Measurements from ENCODE around the gene ZNF618.

ZNF618 gene

GRCh38 chr9:114093031-114093471, 216.9 kb downstream of the ZNF618 start:
- no peak for DNase-seq (ENCODE audit: low read depth)
- TF ChIP-seq CTCF (IDR thresholded peaks at IDR 0.05; ENCODE audit: low read depth, low read length, missing control alignments): no peak
- no peak overlapping the region for H3K4me3 ChIP-seq (ENCODE audit: low read depth, low read length)

DNA sequence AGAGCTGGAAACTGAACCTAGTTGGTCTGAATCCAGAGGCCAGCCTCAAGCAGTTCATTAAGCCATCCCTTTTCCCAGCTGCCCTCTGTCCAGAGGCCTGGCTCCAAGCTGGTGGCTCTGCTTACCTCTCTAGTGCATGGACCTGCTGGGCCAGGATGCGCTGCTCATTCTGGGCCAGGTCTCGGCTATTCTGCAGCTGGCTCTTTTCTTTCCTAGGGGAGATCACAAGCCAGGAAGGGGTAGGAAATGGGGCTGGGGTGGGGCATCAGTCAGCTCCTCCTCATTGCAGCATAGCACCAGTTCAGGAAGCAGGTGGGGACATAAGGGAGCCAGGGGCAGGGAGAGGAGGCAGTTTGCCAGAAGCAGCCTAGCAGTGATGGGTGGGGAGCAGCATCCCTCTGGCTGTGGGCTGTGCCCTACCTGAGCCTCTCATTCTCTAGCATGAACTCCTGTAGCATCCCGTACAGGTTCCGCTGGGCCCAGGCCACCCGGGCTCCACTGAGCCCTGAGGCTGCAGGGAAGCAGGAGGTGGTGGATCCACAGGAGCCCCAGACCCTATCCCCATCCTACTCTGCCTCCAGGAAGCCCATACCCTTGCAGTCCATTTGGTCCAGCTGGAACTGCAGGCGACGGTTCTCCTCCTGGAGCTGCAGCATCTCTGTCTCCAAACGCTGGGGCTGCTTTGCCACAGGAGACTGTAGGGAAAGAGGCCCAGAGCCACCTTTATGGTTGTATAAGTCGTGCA, 217.8 kb downstream of the ZNF618 start:
- DNase-seq (ENCODE audit: low read depth): no peak
- no peak overlapping the region for H3K4me3 ChIP-seq (ENCODE audit: low read depth, low read length)
- no peak for TF ChIP-seq CTCF (IDR thresholded peaks at IDR 0.05; ENCODE audit: low read depth, low read length, missing control alignments)

DNA sequence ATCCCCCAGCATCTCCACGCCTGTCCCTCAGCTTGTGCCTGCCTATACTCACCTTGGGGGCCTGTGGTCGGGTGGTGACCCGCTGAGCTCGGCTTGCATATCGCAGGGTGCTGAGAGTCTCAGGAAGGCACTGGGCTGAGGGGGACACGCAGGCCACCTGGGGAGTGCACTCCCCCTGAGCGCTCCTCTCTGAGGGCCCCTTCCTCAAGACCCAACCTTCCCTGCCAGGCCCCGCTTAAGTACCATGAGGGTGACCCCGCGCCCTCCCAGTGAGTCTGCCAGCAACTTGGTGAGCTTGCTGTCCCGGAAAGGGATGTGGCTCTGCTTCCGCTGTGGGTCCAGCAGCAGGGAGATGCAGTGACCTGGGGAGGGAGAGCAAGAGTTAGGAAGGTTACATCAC, 218.9 kb downstream of the ZNF618 start:
- TF ChIP-seq CTCF (IDR thresholded peaks at IDR 0.05; ENCODE audit: low read depth, low read length, missing control alignments): no peak
- H3K4me3 ChIP-seq (ENCODE audit: low read depth, low read length): no peak overlapping the region
- no peak for DNase-seq (ENCODE audit: low read depth)

DNA sequence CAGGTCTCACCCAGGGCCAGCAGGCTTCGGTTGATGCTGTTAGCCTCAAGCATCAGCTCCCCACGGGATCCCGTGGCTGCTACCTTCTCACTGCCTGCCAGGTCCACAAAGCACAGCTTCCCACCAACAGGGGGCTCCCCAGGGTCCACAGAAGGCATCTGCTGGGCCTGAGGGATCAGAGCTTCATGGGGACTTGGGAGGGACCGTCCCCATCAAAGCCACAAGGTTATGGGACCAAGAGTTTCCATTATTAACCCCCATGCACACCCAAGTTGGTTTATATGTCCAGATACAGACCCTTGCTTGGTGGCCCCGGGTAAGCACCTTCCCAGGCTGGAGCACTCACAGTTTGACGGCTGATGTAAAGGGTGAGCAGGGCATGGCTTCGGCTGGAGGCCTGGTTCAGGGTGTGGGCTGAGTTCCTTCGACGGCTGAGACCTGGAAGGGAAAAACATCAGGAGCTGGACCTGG, 220.0 kb downstream of the ZNF618 start:
- no peak for DNase-seq (ENCODE audit: low read depth)
- no peak for TF ChIP-seq CTCF (IDR thresholded peaks at IDR 0.05; ENCODE audit: low read depth, low read length, missing control alignments)

DNA sequence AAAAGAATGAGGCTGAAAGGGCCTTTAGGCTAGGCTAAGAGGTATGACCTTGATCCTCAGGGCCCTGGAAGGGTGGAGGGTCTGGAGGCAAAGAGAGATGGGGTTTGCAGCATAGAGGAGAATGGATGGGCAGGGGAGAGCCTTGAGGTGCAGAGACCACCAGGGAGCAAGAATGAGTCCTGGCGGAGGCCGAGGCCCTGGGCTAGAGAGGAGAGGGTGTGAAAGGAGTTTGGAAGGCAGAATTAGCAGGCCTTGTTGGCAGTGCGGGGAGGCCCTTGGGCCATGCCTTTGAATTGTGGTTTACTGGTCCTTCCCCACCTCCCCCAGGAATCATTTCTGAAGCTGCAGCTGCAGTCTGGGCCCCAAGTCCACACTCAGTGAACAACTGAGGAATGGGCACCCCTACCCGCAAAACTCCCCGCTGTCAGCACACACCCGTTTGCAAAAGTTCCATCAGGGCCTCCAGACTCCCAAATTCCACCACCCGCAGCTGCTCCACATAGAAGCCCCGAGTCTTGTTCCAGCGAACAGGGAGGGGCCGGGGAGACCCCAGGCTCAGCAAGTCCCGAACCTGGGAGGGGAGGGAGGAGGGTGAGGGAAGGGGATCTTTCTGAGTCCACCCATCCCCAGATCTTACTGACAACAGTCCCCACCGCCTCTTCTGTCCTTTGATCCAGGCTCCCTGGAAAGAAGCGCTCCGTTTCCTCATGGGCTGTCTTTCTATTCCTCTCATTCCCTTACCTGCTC, 220.9 kb downstream of the ZNF618 start:
- H3K4me3 ChIP-seq (ENCODE audit: low read depth, low read length): no peak overlapping the region
- TF ChIP-seq CTCF (IDR thresholded peaks at IDR 0.05; ENCODE audit: low read depth, low read length, missing control alignments): no peak
- no peak for DNase-seq (ENCODE audit: low read depth)

More for the DNA sequence above, 220.0 kb downstream of the ZNF618 start:
- H3K4me3 ChIP-seq (ENCODE audit: low read depth, low read length): no peak overlapping the region

DNA sequence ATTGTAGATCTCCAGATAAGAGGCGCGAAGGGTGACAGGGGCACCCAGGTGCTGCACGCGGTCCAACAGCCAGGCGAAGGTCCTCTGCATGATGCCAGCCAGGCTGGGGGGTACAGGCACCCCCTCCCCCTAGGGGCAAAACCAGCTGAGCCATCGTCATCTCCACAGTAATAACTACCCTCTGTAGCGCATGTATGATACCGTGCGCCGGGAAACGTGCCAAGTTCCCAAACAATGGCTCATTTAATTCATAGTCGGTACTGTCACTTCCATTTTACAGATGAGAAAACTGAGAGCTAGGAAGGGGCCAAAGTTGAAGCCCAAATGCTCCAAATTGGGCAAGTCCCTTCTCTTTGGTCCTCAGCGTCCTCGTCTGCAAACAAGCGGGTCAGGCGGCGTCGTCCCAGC, 221.5 kb downstream of the ZNF618 start:
- DNase-seq (ENCODE audit: low read depth): no peak
- no peak overlapping the region for H3K4me3 ChIP-seq (ENCODE audit: low read depth, low read length)
- no peak for TF ChIP-seq CTCF (IDR thresholded peaks at IDR 0.05; ENCODE audit: low read depth, low read length, missing control alignments)

All from GM12864 (cell line).